ENCODE measurements around the gene SELENOI.

SELENOI gene

GRCh38 chr2:26384597-26384996 lies 38.7 kb downstream of the SELENOI start:
- no peak overlapping the region for H3K4me3 ChIP-seq (ENCODE audit: control insufficient read depth, low read depth, low read length)
- no peak for TF ChIP-seq CTCF (IDR thresholded peaks at IDR 0.05; ENCODE audit: control insufficient read depth, insufficient read depth, low read depth, low read length, missing control alignments)
- no peak for DNase-seq (ENCODE audit: low read depth)

DNA sequence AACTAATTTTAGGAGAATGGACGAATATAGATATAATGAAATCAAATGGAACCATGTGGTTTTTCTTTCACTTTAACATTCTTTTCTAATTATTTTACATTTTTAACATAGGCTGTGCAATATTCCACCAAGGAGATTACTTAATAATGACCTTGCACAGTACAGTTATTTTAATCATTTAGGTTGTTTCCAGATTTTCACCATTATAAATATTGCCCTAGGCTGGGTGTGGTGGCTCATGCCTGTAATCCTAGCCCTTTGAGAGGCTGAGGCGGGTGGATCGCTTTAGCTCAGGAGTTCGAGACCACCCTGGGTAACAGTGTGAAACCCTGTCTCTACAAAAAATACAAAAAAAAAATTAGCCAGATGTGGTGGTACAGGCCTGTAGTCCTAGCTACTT lies 41.2 kb downstream of the SELENOI start:
- no peak for TF ChIP-seq CTCF (IDR thresholded peaks at IDR 0.05; ENCODE audit: control insufficient read depth, insufficient read depth, low read depth, low read length, missing control alignments)
- no peak overlapping the region for H3K4me3 ChIP-seq (ENCODE audit: control insufficient read depth, low read depth, low read length)
- DNase-seq (ENCODE audit: low read depth), result no peak

- no peak for TF ChIP-seq CTCF (IDR thresholded peaks at IDR 0.05; ENCODE audit: control insufficient read depth, insufficient read depth, low read depth, low read length, missing control alignments)
- no peak for DNase-seq (ENCODE audit: low read depth)
- no peak overlapping the region for H3K4me3 ChIP-seq (ENCODE audit: control insufficient read depth, low read depth, low read length)
Measured at GRCh38 chr2:26394694-26395093, 48.8 kb downstream of the SELENOI start.

- no peak for TF ChIP-seq CTCF (IDR thresholded peaks at IDR 0.05; ENCODE audit: control insufficient read depth, insufficient read depth, low read depth, low read length, missing control alignments)
- DNase-seq (ENCODE audit: low read depth), result no peak
Measured at GRCh38 chr2:26395394-26395793, 49.5 kb downstream of the SELENOI start.

DNA sequence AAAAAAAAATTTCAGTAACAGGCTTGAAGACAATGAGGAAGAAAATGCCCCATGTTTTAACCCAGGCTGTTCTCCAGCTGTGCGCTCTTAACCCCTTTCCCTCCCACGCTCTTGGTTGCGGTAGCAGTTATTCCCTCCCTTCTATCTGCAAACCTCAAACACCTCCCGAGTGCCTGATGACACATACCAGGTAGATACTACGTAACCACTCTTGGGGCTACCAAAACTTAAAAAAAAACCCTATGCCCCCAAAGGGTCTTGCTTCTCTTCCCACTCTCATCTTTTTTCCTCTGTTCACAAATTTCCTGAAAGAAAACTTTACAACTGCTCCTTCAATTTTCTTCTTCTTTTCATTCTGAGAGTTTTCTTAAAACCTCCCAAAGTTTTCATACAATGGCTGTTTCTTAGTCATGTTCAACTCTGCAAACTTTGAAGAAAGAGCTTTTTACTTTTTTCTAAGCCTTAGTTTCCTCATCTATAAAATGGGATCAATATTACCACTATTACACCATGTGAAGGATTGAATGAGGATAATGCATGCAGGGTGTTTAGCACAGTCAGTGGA lies 50.9 kb downstream of the SELENOI start:
- no peak for DNase-seq (ENCODE audit: low read depth)
- TF ChIP-seq CTCF (IDR thresholded peaks at IDR 0.05; ENCODE audit: control insufficient read depth, insufficient read depth, low read depth, low read length, missing control alignments), result no peak
- no peak overlapping the region for H3K4me3 ChIP-seq (ENCODE audit: control insufficient read depth, low read depth, low read length)

More at GRCh38 chr2:26395394-26395793, 49.5 kb downstream of the SELENOI start:
- no peak overlapping the region for H3K4me3 ChIP-seq (ENCODE audit: control insufficient read depth, low read depth, low read length)

GRCh38 chr2:26399771-26400376 lies 53.9 kb downstream of the SELENOI start:
- TF ChIP-seq CTCF (IDR thresholded peaks at IDR 0.05; ENCODE audit: control insufficient read depth, insufficient read depth, low read depth, low read length, missing control alignments), result no peak
- DNase-seq (ENCODE audit: low read depth), result no peak
- no peak overlapping the region for H3K4me3 ChIP-seq (ENCODE audit: control insufficient read depth, low read depth, low read length)
